Fibroblast of the conjunctiva (primary cell): ENCODE data around the gene ADGRE1.
"Not testable (repeated sequence)": the region's sequence is repeated elsewhere in the genome, so short reads cannot be mapped to it uniquely, and the experiment has no call there.

Source experiments
- DNase-seq: peaks from one replicate; pipeline ENCODE4 v3.0.0-alpha.2; 2010; ENCODE audit warnings: low read depth

ADGRE1 gene

GRCh38 chr19:6887316-6887715 lies at the start of gene ADGRE1:
ADGRE1 (plus strand) TSS chr19:6887579; CDS start chr19:6887609, 30 bp downstream.
- DNase-seq, result no peak

- DNase-seq, result no peak
Measured at GRCh38 chr19:6838062-6838655, 49.2 kb upstream of the ADGRE1 start.

- DNase-seq, result no peak
Measured at GRCh38 chr19:6842871-6843607, 44.3 kb upstream of the ADGRE1 start.

- no peak for DNase-seq
Measured at GRCh38 chr19:6847828-6848200, 39.6 kb upstream of the ADGRE1 start.

- DNase-seq, result no peak
Measured at GRCh38 chr19:6848986-6849385, 38.4 kb upstream of the ADGRE1 start.

GRCh38 chr19:6849876-6850275 lies 37.5 kb upstream of the ADGRE1 start:
- no peak for DNase-seq

GRCh38 chr19:6851359-6851758 lies 36.0 kb upstream of the ADGRE1 start:
- DNase-seq, result no peak

GRCh38 chr19:6852001-6852400 lies 35.4 kb upstream of the ADGRE1 start:
- no peak for DNase-seq

- no peak for DNase-seq
Measured at GRCh38 chr19:6853868-6854267, 33.5 kb upstream of the ADGRE1 start.

- no peak for DNase-seq
Measured at GRCh38 chr19:6854758-6855157, 32.6 kb upstream of the ADGRE1 start.

GRCh38 chr19:6856749-6857372 lies 30.5 kb upstream of the ADGRE1 start:
- DNase-seq, result no peak

- DNase-seq, result no peak
Measured at GRCh38 chr19:6861683-6862286, 25.6 kb upstream of the ADGRE1 start.

- DNase-seq, result peak; percentile 63
Measured at GRCh38 chr19:6862673-6863078, 24.7 kb upstream of the ADGRE1 start.

- DNase-seq, result no peak
Measured at GRCh38 chr19:6864325-6864940, 22.9 kb upstream of the ADGRE1 start.

GRCh38 chr19:6865849-6866248 lies 21.5 kb upstream of the ADGRE1 start:
- DNase-seq, result no peak

GRCh38 chr19:6866741-6867151 lies 20.6 kb upstream of the ADGRE1 start:
- no peak for DNase-seq

GRCh38 chr19:6868351-6868750 lies 19.0 kb upstream of the ADGRE1 start:
- DNase-seq, result no peak

GRCh38 chr19:6869151-6869882 lies 18.1 kb upstream of the ADGRE1 start:
- DNase-seq, result not testable (repeated sequence)

- DNase-seq, result no peak
Measured at GRCh38 chr19:6873708-6874431, 13.5 kb upstream of the ADGRE1 start.

- no peak for DNase-seq
Measured at GRCh38 chr19:6875218-6875617, 12.2 kb upstream of the ADGRE1 start.

- DNase-seq, result no peak
Measured at GRCh38 chr19:6876748-6877147, 10.6 kb upstream of the ADGRE1 start.
